HCT116 (cell line): ENCODE measurements around the gene GKAP1. TPM values are rescaled to one million over a fixed set of nuclear protein-coding genes. Genes with fewer than 3 reads are reported as not detected.

Experiments
- ATAC-seq: fragments of 200-7000 bp; cut with Tn5 transposase; 2 replicates; pipeline ENCODE4 v1.9.1; 2020; ENCODE audit warnings: mild to moderate bottlenecking, moderate library complexity
- BruUV-seq: library from RNA; stranded (reverse); fragments of 400-500 nt; replicated peaks from 2 replicates; lab custom pipeline; 2021; lab: Mats Ljungman, UMichigan
- CTCF ChIA-PET: fragments of 300-600 bp; sonication (Branson Sonifier 250); formaldehyde crosslinking; loops from one replicate; lab custom pipeline; 2021; ENCODE audit warnings: antibody characterized with exemption; lab: Charles Lee
- POLR2A ChIA-PET: fragments of 300-600, 350-600 bp; sonication (Branson Sonifier 250); formaldehyde crosslinking; loops from one replicate; lab custom pipeline; 2021; ENCODE audit warnings: antibody characterized with exemption; lab: Charles Lee
- RAD21 ChIA-PET, 2 experiments: fragments of 300-600 bp; sonication (Branson Sonifier 250); formaldehyde crosslinking; loops; one replicate each; lab custom pipeline; 2023; ENCODE audit warnings: low total read pairs in 2 of 2; ENCODE audit not compliant: uncharacterized antibody in 2 of 2, unreplicated experiment in 2 of 2, low non-redundant PET in 1 of 2; lab: Charles Lee
- DNase-seq: peaks from one replicate; pipeline ENCODE4 v3.0.0-alpha.2; 2010; ENCODE audit warnings: low read depth, low spot score
- H2AFZ ChIP-seq: fragments of 200-600 bp; shearing (Covaris generic), sonication (generic); 2 replicates; pipeline ENCODE4 v1.6.1; 2017; ENCODE audit warnings: low read depth, mixed run types, mixed read lengths, antibody characterized with exemption, low read length; ENCODE audit not compliant: poor library complexity, severe bottlenecking
- H3K27ac ChIP-seq: 2 replicates; pipeline ENCODE4 v1.5.1; 2012; ENCODE audit warnings: low read depth, low read length
- H3K27me3 ChIP-seq: fragments of 200-600 bp; sonication (generic); 2 replicates; pipeline ENCODE4 v1.6.1; 2016; ENCODE audit warnings: mixed run types, low read length, mixed read lengths; ENCODE audit not compliant: insufficient read depth
- H3K36me3 ChIP-seq, 2 experiments: fragments of 200-500 bp in 1 of 2; fragments of 200-600 bp in 1 of 2; sonication (Bioruptor generic) in 1 of 2; sonication (generic) in 1 of 2; 2 replicates each; pipeline versions ENCODE4 v1.5.1 to v1.6.1; 2014 to 2016; ENCODE audit warnings: low read length in 2 of 2, inconsistent platforms in 1 of 2, mixed read lengths in 1 of 2, mixed run types in 1 of 2; ENCODE audit not compliant: insufficient read depth in 2 of 2, control insufficient read depth in 1 of 2
- H3K4me1 ChIP-seq, 2 experiments: fragments of 200-600 bp in 1 of 2; sonication (generic) in 1 of 2; 2 replicates each; pipeline versions ENCODE4 v1.5.1 to v1.6.1; 2012 to 2017; ENCODE audit warnings: low read length in 2 of 2, inconsistent platforms in 1 of 2, mild to moderate bottlenecking in 1 of 2, mixed read lengths in 1 of 2, mixed run types in 1 of 2, moderate library complexity in 1 of 2; ENCODE audit not compliant: insufficient read depth in 2 of 2, control insufficient read depth in 1 of 2
- H3K4me2 ChIP-seq: fragments of 200-600 bp; sonication (generic); 2 replicates; pipeline ENCODE4 v1.6.1; 2017; ENCODE audit warnings: mixed run types, low read length, mixed read lengths
- H3K4me3 ChIP-seq, 2 experiments: fragments of 200-600 bp in 1 of 2; sonication (generic) in 1 of 2; replicated peaks in 1 of 2; 2 replicates each; pipeline ENCODE4 v1.5.1; 2011 to 2016; ENCODE audit warnings: low read length in 2 of 2, control low read depth in 1 of 2, low read depth in 1 of 2, mild to moderate bottlenecking in 1 of 2, mixed read lengths in 1 of 2, mixed run types in 1 of 2
- H3K79me2 ChIP-seq: fragments of 200-600 bp; sonication (generic); 2 replicates; pipeline ENCODE4 v1.6.1; 2017; ENCODE audit warnings: mild to moderate bottlenecking, mixed run types, low read length, moderate library complexity, mixed read lengths; ENCODE audit not compliant: insufficient read depth
- H3K9ac ChIP-seq: fragments of 200-600 bp; sonication (generic); 2 replicates; pipeline ENCODE4 v1.6.1; 2016; ENCODE audit warnings: low read length, mixed read lengths
- H3K9me2 ChIP-seq: fragments of 200-600 bp; sonication (generic), shearing (Covaris generic); 2 replicates; pipeline ENCODE4 v1.6.1; 2017; ENCODE audit warnings: mixed run types, mild to moderate bottlenecking, moderate library complexity; ENCODE audit not compliant: insufficient read depth
- H3K9me3 ChIP-seq, 2 experiments: fragments of 200-500 bp in 1 of 2; fragments of 200-600 bp in 1 of 2; sonication (Bioruptor generic) in 1 of 2; sonication (generic) in 1 of 2; 2 replicates each; pipeline ENCODE4 v1.6.1; 2014 to 2017; ENCODE audit warnings: low read length in 2 of 2, mixed read lengths in 2 of 2, inconsistent platforms in 1 of 2, low read depth in 1 of 2, mild to moderate bottlenecking in 1 of 2, mixed run types in 1 of 2, moderate library complexity in 1 of 2; ENCODE audit not compliant: control insufficient read depth in 1 of 2, insufficient read depth in 1 of 2
- H4K20me1 ChIP-seq: fragments of 200-600 bp; sonication (generic), shearing (Covaris generic); 2 replicates; pipeline ENCODE4 v1.6.1; 2017; ENCODE audit warnings: mixed run types, mild to moderate bottlenecking, moderate library complexity; ENCODE audit not compliant: insufficient read depth
- CEBPB ChIP-seq: IDR thresholded peaks from 2 replicates; pipeline ENCODE4 v1.6.1; 2012; ENCODE audit warnings: low read depth
- CTCF ChIP-seq, 3 experiments: fragments of 200-600 bp in 1 of 3; sonication (generic) in 1 of 3; IDR thresholded peaks in 2 of 3; conservative IDR thresholded peaks in 1 of 3; 2 replicates each; pipeline ENCODE4 v1.5.1; 2012 to 2017; ENCODE audit warnings: low read depth in 2 of 3, low read length in 2 of 3, antibody characterized with exemption in 1 of 3, borderline replicate concordance in 1 of 3, control low read depth in 1 of 3, mild to moderate bottlenecking in 1 of 3, mixed read lengths in 1 of 3, mixed run types in 1 of 3, moderate library complexity in 1 of 3; ENCODE audit not compliant: insufficient read depth in 1 of 3
- ELF1 ChIP-seq: IDR thresholded peaks from 2 replicates; pipeline ENCODE4 v1.6.1; 2012; ENCODE audit warnings: low read depth, borderline replicate concordance
- EZH2 ChIP-seq: fragments of 200-600 bp; sonication (generic); IDR thresholded peaks from 2 replicates; pipeline ENCODE4 v1.6.1; 2017; ENCODE audit warnings: antibody characterized with exemption, mixed run types
- FOSL1 ChIP-seq: IDR thresholded peaks from 2 replicates; pipeline ENCODE4 v1.6.1; 2012; ENCODE audit warnings: low read depth
- JUND ChIP-seq: IDR thresholded peaks from 2 replicates; pipeline ENCODE4 v1.6.1; 2012
- POLR2A ChIP-seq: IDR thresholded peaks from 2 replicates; pipeline ENCODE4 v1.7.0; 2011; ENCODE audit warnings: borderline replicate concordance; ENCODE audit not compliant: insufficient read depth, insufficient read length; ENCODE audit errors: extremely low read depth
- SP1 ChIP-seq: IDR thresholded peaks from 2 replicates; pipeline ENCODE4 v1.6.1; 2012; ENCODE audit warnings: low read depth
- SRF ChIP-seq: IDR thresholded peaks from 2 replicates; pipeline ENCODE4 v1.6.1; 2012; ENCODE audit warnings: low read depth
- TCF7L2 ChIP-seq: IDR thresholded peaks from 2 replicates; pipeline ENCODE4 v1.7.0; 2011; ENCODE audit warnings: borderline replicate concordance, inconsistent platforms; ENCODE audit not compliant: insufficient read depth, insufficient read length; ENCODE audit errors: extremely low read depth
- ZBTB33 ChIP-seq: IDR thresholded peaks from 2 replicates; pipeline ENCODE4 v1.6.1; 2011; ENCODE audit warnings: mild to moderate bottlenecking, low read length, moderate library complexity; ENCODE audit not compliant: insufficient replicate concordance; ENCODE audit errors: extremely low read depth
- ZFX ChIP-seq: fragments of 450-650 bp; IDR thresholded peaks from 2 replicates; pipeline ENCODE4 v1.6.1; 2017
- intact Hi-C: fragments of 100-400 bp; cut with micrococcal nuclease; formaldehyde crosslinking; loops from 2 replicates; pipeline ENCODE4 v1.10.0; 2022
- total RNA-seq: library from RNA; stranded (reverse); gene quantifications from one replicate; pipeline ENCODE4 v1.2.1, GENCODE V29; 2021; ENCODE audit not compliant: unreplicated experiment

Gene GKAP1
- total RNA-seq, 1 experiment from 2014 or later: 6.8 TPM

DNA sequence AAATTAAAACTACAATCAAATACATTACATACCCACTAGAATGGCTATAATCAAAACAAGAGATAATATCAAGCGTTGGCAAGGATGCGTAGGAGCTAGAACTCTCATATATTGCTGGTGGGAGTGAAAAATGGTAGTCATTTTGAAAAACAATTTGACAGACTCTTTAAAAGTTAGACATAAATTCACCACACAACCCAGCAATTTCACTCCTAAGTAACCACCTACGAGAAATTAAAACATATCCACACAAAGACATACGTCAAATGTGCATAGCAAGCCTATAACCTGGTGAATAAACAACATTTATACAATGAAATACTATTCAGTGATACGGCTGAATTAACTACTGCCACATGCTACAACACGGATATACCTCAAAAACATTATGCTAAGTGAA is 44.7 kb downstream of the GKAP1 start:
- H3K9ac ChIP-seq: no peak overlapping the region
- TF ChIP-seq FOSL1 (no peak), ZFX (no peak), CEBPB (no peak), JUND (no peak), EZH2 (no peak), SP1 (no peak), CTCF (IDR thresholded peaks at IDR 0.05 in 2 of 3, conservative IDR thresholded peaks at IDR 0.05 in 1 of 3; ENCODE audit: borderline replicate concordance in 1 of 3, insufficient read depth in 1 of 3, low read depth in 2 of 3, low read length in 2 of 3) (no peak), TCF7L2 (no peak), SRF (no peak)
- TF ChIP-seq, all 23 proteins: peak for 0
- POLR2A ChIA-PET: no interaction called here
- RAD21 ChIA-PET: no interaction called here
- H4K20me1 ChIP-seq: no peaks in the 10 kb centered on the region
- H3K9me2 ChIP-seq: no peaks in the 10 kb centered on the region
- no peak overlapping the region for H2AFZ ChIP-seq
- intact Hi-C loops: no loop called here
- H3K4me1 ChIP-seq: no peaks in the 10 kb centered on the region
- no peaks in the 10 kb centered on the region for H3K27me3 ChIP-seq
- no peaks in the 10 kb centered on the region for H3K79me2 ChIP-seq
- H3K4me3 ChIP-seq: no peak overlapping the region
- no peak overlapping the region for H3K27ac ChIP-seq
- ATAC-seq (no peak), DNase-seq (no peak)
- H3K4me2 ChIP-seq: no peak overlapping the region
- CTCF ChIA-PET: no interaction called here
- no peaks in the 10 kb centered on the region for H3K9me3 ChIP-seq
- BruUV-seq: no TSS peak
- H3K36me3 ChIP-seq: no peaks in the 10 kb centered on the region

DNA sequence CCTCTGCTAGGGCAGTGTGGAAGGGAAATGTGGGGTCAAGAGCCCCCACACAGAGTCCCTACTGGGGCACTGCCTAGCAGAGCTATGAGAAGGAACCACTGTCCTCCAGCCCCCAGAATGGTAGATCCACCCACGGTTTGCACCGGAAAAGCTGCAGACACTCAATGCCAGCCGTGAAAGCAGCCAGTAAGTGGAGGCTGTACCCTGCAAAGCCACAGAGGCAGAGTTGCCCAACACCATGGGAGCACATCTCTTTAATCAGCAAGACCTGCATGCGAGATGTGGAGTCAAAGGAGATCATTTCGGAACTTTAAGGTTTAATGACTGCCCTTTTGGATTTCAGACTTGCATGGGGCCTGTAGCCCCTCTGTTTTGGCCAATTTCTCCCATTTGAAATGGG is 52.2 kb downstream of the GKAP1 start:
- Histone ChIP-seq H3K27me3 (no peaks in the 10 kb centered on the region), H3K9me2 (no peaks in the 10 kb centered on the region), H3K9me3 (no peaks in the 10 kb centered on the region), H2AFZ (no peak overlapping the region), H4K20me1 (no peaks in the 10 kb centered on the region), H3K36me3 (no peaks in the 10 kb centered on the region), H3K4me1 (no peaks in the 10 kb centered on the region), H3K9ac (no peak overlapping the region), H3K4me2 (no peak overlapping the region), H3K27ac (no peak overlapping the region), H3K79me2 (no peaks in the 10 kb centered on the region), H3K4me3 (no peak overlapping the region)
- CTCF ChIA-PET: no interaction called here
- intact Hi-C loops: no loop called here
- BruUV-seq: no TSS peak
- DNase-seq (no peak), ATAC-seq (no peak)
- POLR2A ChIA-PET: no interaction called here
- RAD21 ChIA-PET: no interaction called here
- TF ChIP-seq FOSL1 (no peak), ELF1 (no peak), SP1 (no peak), POLR2A (no peak), TCF7L2 (no peak), ZFX (no peak), SRF (no peak), ZBTB33 (no peak)
